Activated CD4-positive, alpha-beta T cell treated with anti-CD3 and anti-CD28 coated beads, Interleukin-10, Interleukin-2, amounts not matched to agents 100 ng/mL and 50 ng/mL, durations not matched to agents 16 hours and 8 hours (primary cell): Measurements from ENCODE around the gene ZNF536.
"Not testable (repeated sequence)": the region's sequence is repeated elsewhere in the genome, so short reads cannot be mapped to it uniquely, and the experiment has no call there.

Source experiments
- DNase-seq: peaks from one replicate; pipeline ENCODE4 v3.0.0-alpha.2; 2020

Gene ZNF536

GRCh38 chr19:30342901-30343300, 29.3 kb upstream of the ZNF536 start:
- DNase-seq = no peak

- DNase-seq = no peak
These were observed 27.4 kb upstream of the ZNF536 start for GRCh38 chr19:30344446-30345425.

DNA sequence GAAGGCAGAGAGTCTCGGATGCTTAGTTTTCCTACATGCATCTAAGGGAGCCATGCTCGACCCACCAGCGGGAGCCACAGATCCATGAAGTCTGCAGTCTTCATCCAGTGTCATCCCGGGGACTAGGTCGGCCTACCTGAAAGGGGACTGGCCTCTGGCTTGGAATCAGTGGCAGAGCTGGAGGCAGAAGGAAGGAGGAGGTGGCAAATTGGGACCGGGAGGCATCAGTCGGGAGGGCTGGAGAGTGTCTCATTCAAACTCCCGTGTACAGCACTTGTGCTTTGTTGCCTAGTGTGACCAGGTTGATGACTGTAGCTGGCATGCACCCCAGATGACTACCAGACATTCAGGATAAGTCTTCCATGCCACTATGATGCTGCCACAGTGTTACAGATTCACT, 26.5 kb upstream of the ZNF536 start:
- no peak for DNase-seq

DNA sequence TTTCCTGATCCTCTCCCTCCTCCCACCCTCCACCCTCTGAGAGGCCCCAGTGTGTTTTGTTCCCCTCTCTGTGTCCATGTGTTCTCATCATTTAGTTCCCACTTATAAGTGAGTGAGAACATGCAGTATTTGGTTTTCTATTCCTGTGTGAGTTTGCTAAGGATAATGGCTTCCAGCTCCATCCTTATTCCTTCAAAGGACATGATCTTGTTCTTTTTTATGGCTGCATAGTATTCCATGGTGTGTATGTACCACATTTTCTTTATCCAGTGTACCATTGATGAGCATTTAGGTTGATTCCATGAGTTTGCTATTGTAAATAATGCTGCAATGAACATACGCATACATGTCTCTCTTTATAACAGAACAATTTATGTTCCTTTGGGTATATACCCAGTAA, 25.7 kb upstream of the ZNF536 start:
- DNase-seq = not testable (repeated sequence)

DNA sequence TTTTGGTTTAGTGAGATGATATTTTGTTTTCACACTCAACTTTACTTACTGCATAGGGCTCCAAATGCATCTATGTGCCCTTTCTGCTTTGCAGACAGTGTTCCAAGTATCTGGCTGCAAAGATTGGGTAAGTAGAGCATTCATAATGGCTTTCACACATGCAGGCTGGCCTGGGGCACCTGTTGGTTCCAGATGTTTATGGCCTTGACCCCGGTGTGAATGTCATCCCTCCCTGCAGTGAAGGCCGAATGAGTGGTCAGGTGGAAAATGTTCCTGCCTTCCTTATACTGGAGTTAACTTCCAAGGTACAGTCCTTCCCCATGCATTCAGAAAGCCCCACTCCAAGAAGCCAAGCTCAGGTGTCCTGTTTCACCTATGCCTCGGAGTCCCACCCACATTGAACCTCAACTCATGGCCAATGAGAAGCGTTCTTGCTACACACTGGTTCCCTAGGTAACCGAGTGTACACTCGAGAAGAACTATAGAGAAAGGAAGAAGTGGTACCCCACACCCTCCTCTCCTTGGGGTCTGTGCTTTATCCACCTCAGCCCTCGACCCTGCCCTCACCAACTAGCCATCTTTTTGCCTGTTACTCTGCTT, 23.0 kb upstream of the ZNF536 start:
- DNase-seq = no peak

DNA sequence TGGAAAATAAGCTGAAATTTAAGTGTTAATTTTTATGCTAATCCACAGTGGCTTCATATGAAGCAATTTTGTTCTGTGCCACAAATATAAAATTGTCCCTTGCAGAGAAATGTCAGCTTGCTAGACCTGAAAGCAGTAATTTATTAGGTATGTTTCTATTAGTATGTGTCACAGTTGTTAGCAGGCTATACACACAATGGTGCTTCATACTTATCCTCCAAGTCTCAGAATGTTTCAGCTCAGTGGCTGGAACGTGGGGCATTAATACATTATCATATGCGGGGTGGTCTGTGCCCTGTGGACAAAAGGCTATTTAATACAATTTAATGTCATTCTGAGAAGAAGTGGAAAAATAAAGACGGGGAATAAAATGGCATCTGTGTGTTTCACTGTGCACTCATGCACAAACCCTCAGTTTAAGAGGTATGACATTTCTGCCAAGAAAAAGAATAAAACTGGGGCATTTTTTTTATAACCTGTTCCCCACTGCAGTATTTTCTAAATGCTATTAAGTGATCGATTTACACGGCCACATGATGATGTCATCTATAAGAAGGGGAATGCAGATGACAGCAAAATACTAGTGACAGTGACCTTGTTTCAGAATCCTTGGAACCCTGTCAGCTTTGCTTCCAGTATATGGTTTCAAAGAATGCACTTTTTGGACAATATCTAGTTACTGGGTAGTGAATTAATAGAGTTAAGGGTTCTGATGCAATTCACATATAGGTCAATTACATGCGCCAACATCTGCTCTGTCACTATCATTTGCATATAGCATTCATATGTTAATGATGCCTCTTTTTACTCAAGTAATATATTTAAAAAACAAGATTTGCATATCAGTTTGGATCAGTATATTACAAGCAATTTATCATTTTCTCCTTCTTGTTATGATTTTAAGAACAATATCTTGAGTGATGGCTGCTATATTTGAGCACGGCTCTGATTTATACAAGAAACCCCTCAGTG, 21.2 kb upstream of the ZNF536 start:
- no peak for DNase-seq

- no peak for DNase-seq
These were observed 20.4 kb upstream of the ZNF536 start for GRCh38 chr19:30351774-30352173.

- no peak for DNase-seq
These were observed 18.7 kb upstream of the ZNF536 start for GRCh38 chr19:30353394-30353945.

DNA sequence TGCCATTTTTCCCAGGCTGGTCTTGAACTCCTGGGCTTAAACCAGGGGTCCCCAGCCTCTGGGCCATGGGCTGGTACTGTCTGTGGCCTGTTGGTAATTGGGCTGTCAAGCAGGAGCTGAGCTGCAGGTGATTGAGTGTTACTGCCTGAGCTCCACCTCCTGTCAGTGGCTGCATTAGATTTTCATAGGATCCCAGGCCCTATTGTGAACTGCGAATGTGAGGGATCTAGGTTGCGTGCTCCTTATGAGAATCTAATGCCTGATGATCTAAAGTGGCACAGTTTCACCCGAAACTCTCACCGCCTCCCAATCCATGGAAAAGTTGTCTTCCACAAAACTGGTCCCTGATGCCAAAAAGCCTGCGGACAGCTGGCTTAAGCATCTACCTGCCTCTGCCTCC, 16.6 kb upstream of the ZNF536 start:
- no peak for DNase-seq

DNA sequence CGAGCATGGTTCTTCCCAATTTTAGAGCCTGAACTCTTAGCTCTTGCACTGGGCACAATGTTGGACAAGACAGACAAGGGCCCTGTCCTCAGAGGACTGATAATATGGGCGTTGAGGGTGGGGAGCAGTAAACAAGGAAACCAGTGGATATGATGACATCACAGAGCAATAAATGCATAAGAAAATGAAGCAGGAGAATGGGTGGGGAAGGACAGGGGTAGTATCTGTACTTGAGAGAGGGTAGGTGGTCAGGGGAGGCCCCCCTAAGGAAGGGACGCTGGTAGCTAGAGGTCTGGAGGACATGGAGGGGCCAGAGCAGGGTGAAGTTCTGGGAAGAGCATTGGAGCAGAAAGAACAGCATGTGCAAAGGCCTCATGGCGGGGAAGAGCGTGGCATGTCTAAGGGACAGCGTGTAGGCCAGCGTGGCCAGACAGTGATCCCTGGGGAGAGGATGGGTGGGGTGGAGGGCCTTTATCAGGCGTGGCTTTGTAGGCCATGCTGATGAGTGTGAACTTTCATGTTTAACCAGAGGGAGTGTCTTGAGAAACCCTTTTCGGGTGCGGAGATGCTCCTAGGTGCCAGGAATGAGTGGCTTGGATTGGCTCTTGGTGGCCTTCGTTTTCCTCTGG, 15.1 kb upstream of the ZNF536 start:
- no peak for DNase-seq

DNA sequence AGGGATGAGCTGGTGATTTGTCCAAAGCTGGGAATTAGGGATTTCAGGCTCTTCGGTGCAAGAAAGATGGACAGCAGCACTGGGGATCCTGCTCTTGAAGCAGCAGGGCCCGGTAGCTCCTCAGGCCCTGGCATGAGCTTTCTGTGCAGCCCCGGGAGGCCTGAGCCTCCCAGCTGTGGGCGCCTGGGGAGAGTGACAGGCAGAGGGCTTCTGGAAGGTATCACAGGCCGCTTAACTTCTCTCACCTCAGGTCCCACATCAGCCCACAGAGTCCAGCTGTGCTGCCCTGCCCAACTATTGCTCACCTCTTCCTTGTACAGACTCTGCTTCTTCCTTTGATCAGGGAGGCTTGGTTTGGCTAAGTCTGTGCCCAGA, 14.6 kb upstream of the ZNF536 start:
- no peak for DNase-seq

DNA sequence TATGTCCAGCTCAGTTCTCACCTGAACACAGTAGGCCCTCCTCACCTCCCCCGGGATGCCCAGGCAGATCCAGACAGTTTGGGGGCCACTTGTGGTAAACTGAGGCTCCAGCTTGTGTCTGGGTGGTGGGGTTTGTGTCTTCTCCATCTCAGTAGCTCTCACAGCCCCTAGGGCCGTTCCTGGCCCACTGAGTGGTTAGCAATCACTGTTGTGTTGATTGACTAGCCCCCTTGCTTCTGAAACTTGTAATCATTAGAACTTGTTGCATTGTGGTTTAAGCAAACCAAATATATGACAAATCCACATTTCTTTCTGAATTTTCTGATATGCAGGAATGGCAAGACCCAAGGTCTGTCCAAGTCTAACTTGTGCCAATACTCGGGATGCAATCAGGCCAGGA, 13.9 kb upstream of the ZNF536 start:
- DNase-seq = no peak

GRCh38 chr19:30358821-30359580, 13.2 kb upstream of the ZNF536 start:
- DNase-seq = no peak

DNA sequence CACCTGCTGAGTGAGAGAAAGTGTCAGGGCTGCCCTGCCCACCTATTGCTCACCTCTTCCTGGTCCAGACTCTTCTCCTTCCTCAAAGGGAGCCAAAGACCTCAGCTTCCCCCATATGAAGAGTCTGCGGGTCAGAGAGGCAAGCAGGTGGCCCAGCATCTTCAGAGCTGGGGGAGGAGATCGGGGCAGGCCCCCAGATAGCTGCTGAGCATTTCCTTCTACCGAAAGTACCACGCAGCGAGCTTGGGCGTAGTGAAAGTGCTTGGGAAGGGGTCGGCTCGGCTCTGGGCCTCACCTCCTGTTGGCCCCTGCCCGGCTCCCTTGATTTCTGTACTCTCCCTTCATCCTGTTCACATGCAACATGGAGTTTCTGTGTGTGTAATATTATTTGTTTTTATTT, 12.2 kb upstream of the ZNF536 start:
- no peak for DNase-seq

GRCh38 chr19:30360376-30361106, 11.6 kb upstream of the ZNF536 start:
- no peak for DNase-seq

DNA sequence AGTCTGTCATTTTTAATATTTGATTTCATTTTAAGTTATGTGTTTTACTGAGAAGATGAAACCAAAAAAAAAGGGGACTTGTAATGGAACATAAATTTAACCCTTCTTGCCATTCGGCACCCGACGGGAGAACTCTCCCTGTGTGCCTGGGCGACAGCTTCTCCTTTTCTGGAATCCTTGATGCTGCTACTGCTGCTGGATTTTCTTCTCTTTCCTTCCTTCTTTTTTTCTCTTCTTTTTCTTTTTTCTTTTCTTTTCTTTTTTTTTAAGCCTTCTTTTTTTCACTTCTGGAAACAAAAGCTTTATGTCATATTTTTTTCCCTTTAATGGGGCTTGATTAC, 11.1 kb upstream of the ZNF536 start:
- DNase-seq = no peak

DNA sequence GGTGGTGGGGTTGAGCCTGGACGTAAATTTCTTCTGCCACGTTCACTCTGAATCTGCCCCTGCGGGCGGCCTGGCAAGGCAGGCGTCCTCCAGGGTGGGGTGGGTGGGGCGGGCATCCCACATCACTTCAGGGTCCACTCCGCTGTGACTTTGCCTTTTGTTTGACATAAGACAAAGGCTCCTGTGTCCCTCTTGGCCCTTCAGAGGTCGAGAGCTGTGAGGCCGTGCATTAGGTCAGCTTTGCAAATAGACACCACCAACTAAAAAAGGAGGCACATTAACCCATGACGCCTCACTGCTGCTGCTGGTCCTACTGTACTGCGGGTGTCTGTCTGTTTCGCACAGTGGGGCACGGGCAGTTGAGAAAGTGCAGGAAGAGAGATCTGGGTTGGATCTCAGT, 10.5 kb upstream of the ZNF536 start:
- no peak for DNase-seq

DNA sequence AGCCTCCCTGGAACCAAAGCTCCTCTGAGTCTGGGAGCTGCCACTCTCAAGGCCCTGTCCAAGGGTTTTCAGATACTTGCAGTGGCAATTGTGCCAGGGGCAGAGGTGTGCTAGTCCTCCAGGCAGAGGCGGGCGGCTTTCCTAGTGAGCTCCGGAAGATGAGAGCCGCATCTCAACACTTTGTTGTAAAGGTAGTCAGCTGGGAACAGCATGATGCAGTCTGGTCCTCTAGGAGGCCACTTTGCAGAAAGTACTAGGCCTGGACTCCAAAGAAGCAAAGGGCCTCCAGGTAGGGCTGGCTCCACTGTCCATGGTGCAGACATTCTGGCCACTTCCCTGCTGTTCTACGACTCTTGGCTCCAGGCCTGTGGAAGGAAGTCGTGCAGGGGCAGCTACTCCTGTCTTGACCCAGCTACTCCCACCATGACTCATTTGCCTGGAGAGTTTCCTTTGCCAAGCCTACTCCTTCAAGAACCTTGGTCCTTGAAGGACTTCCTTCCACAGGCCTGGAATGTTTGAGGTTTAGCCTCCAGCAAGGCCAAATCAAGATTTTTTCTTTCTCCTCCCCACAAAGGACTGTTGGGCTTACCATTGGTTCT, 9.9 kb upstream of the ZNF536 start:
- no peak for DNase-seq

DNA sequence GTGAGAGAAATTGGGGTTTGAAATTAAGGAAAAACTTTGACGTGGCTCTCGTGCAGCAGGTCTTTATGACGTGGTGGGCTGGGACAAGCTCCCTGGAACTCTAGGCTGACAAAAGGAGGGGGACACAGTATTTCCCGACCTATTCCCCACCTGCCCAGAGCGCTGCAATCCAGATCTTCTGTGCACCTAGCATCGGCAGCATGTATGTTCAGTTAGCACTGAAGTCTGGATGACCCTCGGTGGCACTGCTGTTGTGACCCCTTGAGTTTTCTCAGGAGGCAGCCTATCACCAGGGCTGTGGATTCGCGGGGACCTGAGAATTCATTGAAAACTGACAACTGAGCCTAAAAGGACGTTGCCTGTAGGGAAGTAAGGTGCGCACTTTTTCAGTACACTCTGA, 9.1 kb upstream of the ZNF536 start:
- no peak for DNase-seq
